Measurements from ENCODE around the gene CDH24. TPM values are rescaled to one million over a fixed set of nuclear protein-coding genes. Genes with fewer than 3 reads are reported as not detected.

The CDH24 gene
- total and polyA plus RNA-seq, 10 of the 15 experiments (the other 5 are each of a cell fraction or from before 2014, with no cell fraction given) = 0.10 to 1.5 (median 0.45) TPM; not detected in 2

DNA sequence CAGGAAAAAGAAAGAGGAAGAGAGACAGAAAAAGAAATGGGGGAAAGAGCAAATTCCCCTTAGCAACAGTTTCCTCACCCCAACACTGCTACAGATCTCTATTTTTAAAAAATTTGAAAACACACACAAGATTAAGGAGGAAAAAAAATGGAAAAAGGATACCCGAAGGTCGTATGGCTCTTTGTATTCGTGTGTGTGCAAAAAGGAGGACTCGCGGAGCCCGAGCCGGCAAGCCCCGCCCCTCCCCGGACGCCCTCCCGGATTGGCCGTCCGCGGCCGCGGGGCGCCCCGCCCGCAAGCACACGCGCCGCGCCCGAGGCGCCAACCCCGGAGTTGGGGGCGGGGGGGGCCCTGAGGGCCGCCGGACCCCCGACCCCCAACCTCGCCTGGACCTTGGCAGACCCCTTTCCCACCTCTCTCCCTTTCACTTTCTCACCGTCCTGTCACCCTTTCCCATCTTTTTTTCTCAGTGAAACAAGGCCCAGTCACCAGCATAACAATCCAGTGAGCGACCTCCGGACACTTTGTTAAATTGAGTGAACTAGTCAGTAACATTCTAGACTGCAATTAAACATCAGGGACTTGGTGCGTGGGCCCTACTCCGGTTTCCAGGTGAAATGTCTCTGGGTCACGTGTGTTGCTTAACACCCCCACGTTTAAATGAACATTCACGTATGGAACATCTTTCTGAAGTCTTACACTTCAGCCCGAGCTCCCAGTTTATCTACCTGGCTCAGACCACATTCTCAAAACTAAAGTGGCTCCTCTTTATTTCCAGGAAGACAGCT is 47.2 kb downstream of the CDH24 start, which contains the start of gene C14orf93 (continued):
- TF ChIP-seq, protein P1, sequence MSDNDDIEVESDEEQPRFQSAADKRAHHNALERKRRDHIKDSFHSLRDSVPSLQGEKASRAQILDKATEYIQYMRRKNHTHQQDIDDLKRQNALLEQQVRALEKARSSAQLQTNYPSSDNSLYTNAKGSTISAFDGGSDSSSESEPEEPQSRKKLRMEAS (IDR thresholded peaks at IDR 0.05; ENCODE audit: low read depth, low read length) = 0 out of 2 replicates have a peak, but pooled peaks have one; percentile 12
- peak; percentile 99; the same call in 1 of the 2 replicates for TF ChIP-seq PAX8 (IDR thresholded peaks at IDR 0.05)
- peak; percentile 90 for TF ChIP-seq RAD51 (IDR thresholded peaks at IDR 0.05)

GRCh38 chr14:23009483-23009938 is 47.8 kb downstream of the CDH24 start:
- Histone ChIP-seq H3K27ac (ENCODE audit: control insufficient read depth, insufficient read depth) (peak overlapping the region; percentile 82), H3K4me1 (ENCODE audit: control insufficient read depth, insufficient read depth, low read length) (peaks cover 21% of the 10 kb centered on the region), H3K79me2 (ENCODE audit: control insufficient read depth, insufficient read depth, low read length) (peaks cover 9% of the 10 kb centered on the region), H3K27me3 (replicated peaks in 1 of 2; ENCODE audit: control insufficient read depth in 2 of 2, insufficient read depth in 2 of 2, low read length in 1 of 2) (no peaks in the 10 kb centered on the region), H3K9ac (ENCODE audit: control insufficient read depth, insufficient read depth, low read length) (peak overlapping the region; percentile 84), H3K4me3 (peak overlapping the region; percentile 76), H2AFZ (ENCODE audit: control insufficient read depth, low read depth, low read length) (peak overlapping the region; percentile 53), H3K9me3 (replicated peaks; ENCODE audit: control insufficient read depth, insufficient read depth, low read length) (no peaks in the 10 kb centered on the region), H3K36me3 (ENCODE audit: control insufficient read depth in 2 of 2, insufficient read depth in 2 of 2, low read length in 1 of 2) (no peaks in the 10 kb centered on the region), H3K4me2 (ENCODE audit: control insufficient read depth, insufficient read depth) (peak overlapping the region; percentile 98), H4K20me1 (ENCODE audit: control insufficient read depth, insufficient read depth) (no peaks in the 10 kb centered on the region)
- in situ Hi-C loops (cut with MboI) (no loop called here), intact Hi-C loops (cut with micrococcal nuclease; ENCODE audit: unreplicated experiment) (no loop called here)
- ChIA-PET SMC1A (ENCODE audit: uncharacterized antibody, unreplicated experiment) (interaction anchor here (1.0 to 3.8 kb wide), 5 partner anchors 14 to 80 kb away, joined by 3 to 67 read pairs (median 6); partner anchors contain the start of genes PRMT5 and PSMB5), RAD21 (ENCODE audit: unreplicated experiment) (interaction anchor here (1.1 to 3.0 kb wide), 3 partner anchors 23 to 91 kb away, joined by 3 to 10 read pairs (median 4); partner anchors contain the start of gene RBM23), CTCF (interaction anchor here (1.1 to 4.1 kb wide), 3 partner anchors 15 to 47 kb away, joined by 4 to 108 read pairs (median 85); partner anchors contain the start of gene CDH24), POLR2A (interaction anchor here (1.2 to 3.2 kb wide), 2 partner anchors 24 to 49 kb away, joined by 3 to 15 read pairs; no protein-coding TSS in a partner anchor)
- TSS peak; percentile 93 for BruUV-seq (replicated peaks)
- ATAC-seq (no peak), DNase-seq (ENCODE audit: low read depth, low spot score) (no peak), FAIRE-seq (no peak)
- WGBS (ENCODE audit: insufficient coverage, insufficient replicate concordance, low lambda C conversion rate, missing lambda C conversion rate) = 2% methylated on average over 8 of the region's 8 CpGs
- TF ChIP-seq JUND (IDR thresholded peaks at IDR 0.05; ENCODE audit: low read depth, low read length) = no peak
- no peak; the same call in 1 of the 2 replicates for TF ChIP-seq PAX8 (IDR thresholded peaks at IDR 0.05)
- TF ChIP-seq SREBF2 (IDR thresholded peaks at IDR 0.05; ENCODE audit: low read length) = no peak
- no peak for TF ChIP-seq POLR2A (IDR thresholded peaks at IDR 0.05; ENCODE audit: low read depth, low read length)
- TF ChIP-seq BACH1 (IDR thresholded peaks at IDR 0.05; ENCODE audit: borderline replicate concordance) = no peak
- TF ChIP-seq ZNF622 (IDR thresholded peaks at IDR 0.05) = no peak
- 0 out of 2 replicates have a peak, but pooled peaks have one; percentile 12 for TF ChIP-seq CREM (IDR thresholded peaks at IDR 0.05; ENCODE audit: low read depth)
- 0 out of 2 replicates have a peak, but pooled peaks have one; percentile 53 for TF ChIP-seq NFIC (IDR thresholded peaks at IDR 0.05; ENCODE audit: low read depth, low read length)
- TF ChIP-seq MTA3 (IDR thresholded peaks at IDR 0.05; ENCODE audit: borderline replicate concordance, low read length) = no peak
- no peak for TF ChIP-seq ZNF207 (IDR thresholded peaks at IDR 0.05; ENCODE audit: borderline replicate concordance)
- TF ChIP-seq GABPA (IDR thresholded peaks at IDR 0.05; ENCODE audit: low read depth) = 0 out of 2 replicates have a peak, but pooled peaks have one; percentile 18
- no peak for TF ChIP-seq HDAC6 (IDR thresholded peaks at IDR 0.05; ENCODE audit: unreplicated experiment)
- no peak for TF ChIP-seq TCF12 (IDR thresholded peaks at IDR 0.05; ENCODE audit: low read depth, low read length)
